SH-SY5Y (cell line): ENCODE measurements around the gene TDRD9.

Source experiments
- GATA2 ChIP-seq: IDR thresholded peaks from 2 replicates; pipeline ENCODE4 v1.6.1; 2011; ENCODE audit warnings: mild to moderate bottlenecking, low read depth, low read length
- GATA3 ChIP-seq: IDR thresholded peaks from 2 replicates; pipeline ENCODE4 v1.6.1; 2011; ENCODE audit warnings: low read depth, mild to moderate bottlenecking, low read length, moderate library complexity

TDRD9 gene

DNA sequence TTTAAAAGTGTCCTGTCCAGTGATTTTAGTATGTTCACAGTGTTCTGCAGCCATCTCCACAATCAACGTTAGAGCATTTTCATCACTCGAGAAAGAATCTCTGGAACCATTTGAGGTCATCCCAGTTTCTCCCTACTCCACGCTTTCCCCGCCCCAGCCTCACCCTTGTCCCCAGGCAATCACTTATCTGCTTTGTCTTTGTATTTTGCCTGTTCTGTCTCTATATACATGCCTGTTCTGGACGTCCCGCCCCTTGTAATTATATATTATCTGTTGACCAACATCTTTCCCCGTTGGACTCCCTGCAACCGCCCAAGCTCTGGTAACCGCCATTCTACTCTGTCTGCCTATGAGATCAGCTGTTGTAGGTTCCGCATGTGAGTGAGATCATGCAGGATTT is 135.7 kb downstream of the TDRD9 start:
- TF ChIP-seq GATA2 (no peak), GATA3 (no peak)

GRCh38 chr14:104066279-104066678 is 138.0 kb downstream of the TDRD9 start:
- no peak for TF ChIP-seq GATA3
- TF ChIP-seq GATA2, result no peak

DNA sequence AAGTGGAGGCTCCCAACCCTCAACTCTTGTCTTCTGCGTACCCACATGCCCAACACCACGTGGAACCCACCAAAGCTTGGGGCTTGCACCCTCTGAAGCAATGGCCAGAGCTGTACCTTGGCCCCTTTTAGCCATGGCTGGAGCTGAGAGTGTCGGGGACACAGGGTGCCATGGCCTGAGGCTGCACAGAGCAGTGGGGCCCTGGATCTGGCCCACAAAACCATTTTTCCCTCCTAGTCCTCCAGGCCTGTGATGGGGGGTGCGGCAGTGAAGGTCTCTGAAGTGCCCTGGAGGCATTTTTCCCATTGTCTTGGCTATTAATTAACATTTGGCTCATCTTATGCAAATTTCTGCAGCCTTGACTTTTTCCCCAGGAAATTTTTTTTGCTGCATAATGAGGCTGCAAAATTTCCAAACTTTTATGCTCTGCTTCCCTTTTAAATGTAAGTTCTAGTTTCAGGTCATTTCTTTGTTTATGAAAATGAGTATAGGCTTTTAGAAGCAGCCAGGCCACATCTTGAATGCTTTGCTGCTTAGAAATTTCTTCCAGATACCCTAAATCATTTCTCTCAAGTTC is 138.6 kb downstream of the TDRD9 start:
- TF ChIP-seq GATA2 (no peak), GATA3 (no peak)

- TF ChIP-seq GATA2, result no peak
- TF ChIP-seq GATA3, result no peak
Observed at GRCh38 chr14:104069541-104069940, 141.3 kb downstream of the TDRD9 start.

- no peak for TF ChIP-seq GATA3
- TF ChIP-seq GATA2, result no peak
Observed at GRCh38 chr14:104072586-104072985, 144.3 kb downstream of the TDRD9 start.

- no peak for TF ChIP-seq GATA2
- TF ChIP-seq GATA3, result no peak
Observed at GRCh38 chr14:104073764-104074163, 145.5 kb downstream of the TDRD9 start.

- no peak for TF ChIP-seq GATA2
- TF ChIP-seq GATA3, result no peak
Observed at GRCh38 chr14:104075530-104076151, 147.4 kb downstream of the TDRD9 start.

GRCh38 chr14:104076743-104077142 is 148.5 kb downstream of the TDRD9 start:
- TF ChIP-seq GATA2 (no peak), GATA3 (no peak)

GRCh38 chr14:104078031-104078455 is 149.8 kb downstream of the TDRD9 start:
- no peak for TF ChIP-seq GATA2

DNA sequence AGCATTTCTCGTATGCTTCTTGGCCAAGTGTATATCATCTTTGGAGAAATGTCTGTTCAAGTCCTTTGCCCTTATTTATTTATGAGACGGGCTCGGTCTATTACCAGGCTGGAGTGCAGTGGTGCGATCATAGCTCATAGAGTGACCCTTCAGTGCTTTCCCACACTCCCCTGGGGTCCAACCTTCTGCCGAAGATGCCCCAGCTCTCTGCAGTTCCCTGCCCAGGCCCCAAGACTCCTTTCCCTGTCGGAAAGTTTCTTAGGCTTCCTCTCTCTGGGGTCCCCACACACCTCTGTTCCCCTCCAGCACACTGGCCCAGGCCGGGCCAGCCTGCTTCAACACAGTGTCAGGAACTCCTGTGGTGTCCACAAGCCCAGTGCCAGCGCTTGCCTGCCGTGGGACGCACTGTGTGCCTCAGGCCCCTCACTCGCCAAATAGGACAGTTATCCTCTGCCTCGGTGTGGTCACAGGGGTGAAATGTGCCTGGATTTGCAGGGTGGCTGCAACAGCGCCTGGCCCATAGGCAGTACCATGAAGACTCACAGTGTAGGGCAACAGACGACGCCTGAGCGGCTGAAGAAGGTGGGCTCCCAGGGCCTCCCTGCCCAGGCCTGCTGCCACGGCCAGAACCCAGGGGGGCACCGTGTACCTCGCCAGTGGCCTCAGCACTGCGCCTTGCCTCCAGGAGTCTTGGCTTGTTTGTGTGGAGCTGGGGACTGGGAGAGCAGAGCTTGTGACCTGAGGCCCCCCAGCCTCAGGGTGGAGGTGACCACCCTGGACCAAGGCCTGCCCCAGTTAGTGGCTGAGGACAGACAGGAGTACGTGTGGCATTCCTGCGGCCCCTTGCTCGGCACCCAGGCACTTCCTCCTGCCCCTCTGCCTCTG is 152.4 kb downstream of the TDRD9 start:
- TF ChIP-seq GATA3, result no peak
- no peak for TF ChIP-seq GATA2

- TF ChIP-seq GATA2 (no peak), GATA3 (no peak)
Observed at GRCh38 chr14:104081261-104081835, 153.1 kb downstream of the TDRD9 start.

GRCh38 chr14:104081951-104082464 is 153.8 kb downstream of the TDRD9 start:
- TF ChIP-seq GATA2 (no peak), GATA3 (no peak)

- TF ChIP-seq GATA2 (no peak), GATA3 (no peak)
Observed at GRCh38 chr14:104082807-104083206, 154.6 kb downstream of the TDRD9 start.

- TF ChIP-seq GATA2, result no peak
- no peak for TF ChIP-seq GATA3
Observed at GRCh38 chr14:104084251-104085002, 156.2 kb downstream of the TDRD9 start.
